Fibroblast of pulmonary artery (primary cell): ENCODE results near the gene EPB41.
"Not testable (repeated sequence)": the region's sequence is repeated elsewhere in the genome, so short reads cannot be mapped to it uniquely, and the experiment has no call there.

Experiments used
- DNase-seq: peaks from one replicate; pipeline ENCODE4 v3.0.0-alpha.2; 2010; ENCODE audit warnings: low read depth
- H3K4me3 ChIP-seq: replicated peaks from 2 replicates; pipeline ENCODE4 v1.5.1; 2011; ENCODE audit warnings: low read depth, mild to moderate bottlenecking, control low read depth, low read length, moderate library complexity
- CTCF ChIP-seq: IDR thresholded peaks from 2 replicates; pipeline ENCODE4 v1.5.1; 2011; ENCODE audit warnings: mild to moderate bottlenecking, control low read depth, low read length, inconsistent platforms; ENCODE audit errors: missing control alignments

The EPB41 gene

DNA sequence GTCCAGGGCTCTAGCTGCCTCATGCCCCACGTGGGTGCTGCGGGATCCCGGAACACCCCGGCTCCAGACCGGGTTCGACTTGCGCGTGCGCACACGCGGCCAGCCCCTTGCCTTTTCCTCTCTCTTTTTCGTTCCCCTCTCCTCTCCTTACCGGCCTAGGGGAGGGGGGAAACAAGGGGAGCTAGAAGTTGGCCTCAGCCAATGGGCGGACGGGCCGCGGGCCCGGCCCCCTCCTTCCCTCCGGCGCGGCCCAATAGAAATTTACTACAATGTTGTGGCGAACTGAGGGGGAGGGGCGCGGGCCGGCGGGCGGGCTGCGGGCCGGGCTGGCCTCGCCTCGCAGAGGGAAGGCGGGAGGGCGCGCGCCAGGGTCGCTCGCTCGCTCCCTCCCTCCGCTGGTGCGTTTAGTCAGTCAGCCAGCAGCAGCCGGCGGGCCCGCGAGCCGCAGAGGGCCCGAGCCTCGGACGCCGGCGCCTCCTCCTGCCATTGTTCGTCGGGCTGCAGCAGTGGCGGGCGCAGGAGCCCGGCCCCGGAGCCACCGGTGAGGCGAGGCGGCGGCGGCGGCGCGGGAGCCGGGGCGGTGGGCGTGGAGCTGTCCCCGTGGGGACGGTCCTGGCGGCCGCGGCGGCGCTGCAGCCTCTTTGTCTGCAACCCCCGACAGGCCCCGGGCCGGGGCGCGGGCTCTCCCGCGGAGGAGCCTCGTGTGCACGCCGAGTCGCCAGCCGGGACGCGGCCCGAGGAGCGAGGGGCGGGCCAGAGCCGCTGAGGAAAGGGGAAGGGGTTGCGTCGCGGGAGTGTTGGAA is at the start of gene EPB41:
EPB41 (plus strand) TSS at position 342 of the 803 bp plus-strand sequence. CDS start 72,869 bp downstream, outside the sequence.
- no peak for TF ChIP-seq CTCF
- H3K4me3 ChIP-seq = peak within 1 kb of the TSS; percentile 55
- peak; percentile 87 for DNase-seq

GRCh38 chr1:28864695-28865094 is 49.7 kb upstream of the EPB41 start:
- H3K4me3 ChIP-seq = no peak overlapping the region
- no peak for TF ChIP-seq CTCF
- no peak for DNase-seq

DNA sequence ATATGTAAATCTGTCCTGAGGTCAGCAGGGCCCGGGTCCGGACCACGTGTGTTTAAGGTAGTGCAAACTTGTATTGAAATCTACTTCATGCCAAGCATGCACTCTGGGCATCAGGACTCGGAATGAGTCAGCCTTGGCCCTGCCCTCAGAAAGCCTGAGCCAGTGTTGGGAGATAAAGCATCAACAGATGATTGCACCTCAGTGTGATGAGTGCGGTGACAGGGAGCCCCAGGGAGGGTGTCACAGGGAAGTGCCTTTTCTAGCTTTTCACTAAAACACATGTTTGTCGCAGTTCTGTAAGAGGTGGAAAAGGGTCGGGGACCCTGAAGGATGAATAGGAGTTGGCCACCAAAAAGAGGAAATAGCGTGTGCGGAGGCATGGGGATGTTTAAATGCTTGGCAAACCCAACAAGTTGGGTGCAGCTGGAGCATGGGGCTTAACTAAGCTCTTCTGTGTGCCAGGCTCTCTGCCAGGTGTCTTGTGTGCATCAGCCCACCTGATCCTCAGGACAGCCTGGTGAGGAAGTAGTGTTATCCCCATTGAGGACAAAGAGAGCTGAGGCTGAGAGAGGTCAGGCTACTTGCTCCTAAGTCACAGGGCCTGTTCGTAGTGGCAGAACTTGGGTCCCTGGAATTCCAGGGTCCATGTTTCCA is 48.2 kb upstream of the EPB41 start:
- no peak overlapping the region for H3K4me3 ChIP-seq
- DNase-seq = no peak
- TF ChIP-seq CTCF = no peak

- no peak overlapping the region for H3K4me3 ChIP-seq
- TF ChIP-seq CTCF = no peak
- no peak for DNase-seq
Observed at GRCh38 chr1:28867850-28868249, 46.5 kb upstream of the EPB41 start.

- TF ChIP-seq CTCF = no peak
- H3K4me3 ChIP-seq = no peak overlapping the region
- DNase-seq = no peak
Observed at GRCh38 chr1:28869952-28870351, 44.4 kb upstream of the EPB41 start.

DNA sequence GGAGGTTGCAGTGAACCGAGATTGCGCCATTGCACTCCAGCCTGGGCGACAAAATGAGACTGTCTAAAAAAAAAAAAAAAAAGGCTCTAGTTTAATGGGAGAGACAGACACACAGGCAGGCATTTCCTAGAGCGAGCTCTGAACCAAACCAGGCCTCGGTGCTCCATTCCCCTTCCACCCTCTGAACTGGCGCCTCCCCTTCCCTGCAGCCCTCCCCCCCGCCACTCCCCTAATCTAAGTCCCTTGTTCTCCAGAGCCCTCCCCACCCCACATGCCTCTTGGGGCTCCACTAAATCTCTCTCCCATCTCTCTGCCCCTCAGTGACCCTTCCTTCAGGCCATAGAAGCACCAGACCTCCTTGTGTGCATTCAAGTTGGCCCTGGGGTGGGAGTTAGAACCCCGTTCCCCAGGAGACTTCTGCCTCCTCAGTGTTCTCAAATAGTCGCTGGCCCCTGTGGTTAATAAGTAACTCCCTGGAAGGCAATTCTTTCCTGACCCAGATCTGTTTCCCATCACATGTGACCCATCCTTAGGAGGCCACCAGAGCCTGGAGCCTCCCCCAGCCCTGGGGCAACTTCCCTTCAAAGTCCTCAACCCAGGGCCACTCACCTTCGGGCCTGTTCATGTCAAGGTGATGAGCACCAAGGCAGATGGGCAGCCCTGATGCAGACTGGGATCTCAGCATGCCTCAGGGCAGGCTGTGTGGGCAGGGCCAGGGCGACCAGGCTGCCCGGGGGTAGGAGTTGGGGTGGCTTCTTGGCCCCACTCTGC is 42.6 kb upstream of the EPB41 start:
- H3K4me3 ChIP-seq = no peak overlapping the region
- TF ChIP-seq CTCF = no peak
- no peak for DNase-seq

DNA sequence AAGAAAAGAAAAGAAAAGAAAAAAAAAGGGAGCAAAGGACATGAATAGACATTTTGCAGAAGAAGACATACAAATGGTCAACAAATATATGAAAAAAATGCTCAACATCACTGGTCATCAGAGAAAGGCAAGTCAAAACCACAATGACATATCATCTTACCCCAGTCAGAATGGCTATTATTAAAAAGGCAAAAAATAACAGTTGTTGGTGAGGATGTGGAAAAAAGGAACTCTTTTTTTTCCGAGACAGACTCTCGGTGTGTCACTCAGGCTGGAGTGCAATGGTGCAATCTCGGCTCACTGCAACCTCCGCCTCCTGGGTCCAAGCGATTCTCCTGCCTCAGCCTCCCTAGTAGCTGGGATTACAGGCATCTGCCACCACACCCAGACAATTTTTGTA is 39.2 kb upstream of the EPB41 start:
- not testable (repeated sequence) for DNase-seq, H3K4me3 ChIP-seq
